HG03025 (cell line): ENCODE data around the gene CWC27.

ENCODE experiments used
- ATAC-seq: cut with Tn5 transposase; IDR thresholded peaks from one replicate; pipeline ENCODE4 v1.9.1; 2021; ENCODE audit warnings: mild to moderate bottlenecking, moderate library complexity; ENCODE audit not compliant: unreplicated experiment, low FRiP score

CWC27 gene

DNA sequence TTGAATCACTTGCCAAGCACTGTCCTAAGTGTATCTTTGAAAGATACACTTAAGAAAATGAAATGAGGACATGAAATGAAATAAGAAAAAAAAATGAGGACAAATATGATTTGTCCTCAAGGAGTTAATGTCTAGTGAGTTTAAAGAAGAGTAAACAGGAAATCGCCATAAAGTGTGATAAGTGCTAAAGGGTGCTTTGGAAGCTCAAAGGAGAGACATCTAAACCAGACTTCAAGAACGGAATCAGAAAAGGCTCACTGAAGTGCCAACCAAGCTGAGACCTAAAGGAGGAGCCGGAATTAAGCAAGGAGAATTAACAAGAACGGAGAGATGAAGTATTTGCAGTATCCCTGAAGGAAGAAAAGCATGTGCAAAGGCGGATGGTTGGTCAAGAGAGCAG, 200.8 kb downstream of the CWC27 start:
- no peak for ATAC-seq

GRCh38 chr5:64971513-64971912, 202.8 kb downstream of the CWC27 start:
- no peak for ATAC-seq

- no peak for ATAC-seq
Measured at GRCh38 chr5:64971990-64972389, 203.3 kb downstream of the CWC27 start.

GRCh38 chr5:64972591-64972990, 203.9 kb downstream of the CWC27 start:
- no peak for ATAC-seq

- no peak for ATAC-seq
Measured at GRCh38 chr5:64973215-64973614, 204.5 kb downstream of the CWC27 start.

DNA sequence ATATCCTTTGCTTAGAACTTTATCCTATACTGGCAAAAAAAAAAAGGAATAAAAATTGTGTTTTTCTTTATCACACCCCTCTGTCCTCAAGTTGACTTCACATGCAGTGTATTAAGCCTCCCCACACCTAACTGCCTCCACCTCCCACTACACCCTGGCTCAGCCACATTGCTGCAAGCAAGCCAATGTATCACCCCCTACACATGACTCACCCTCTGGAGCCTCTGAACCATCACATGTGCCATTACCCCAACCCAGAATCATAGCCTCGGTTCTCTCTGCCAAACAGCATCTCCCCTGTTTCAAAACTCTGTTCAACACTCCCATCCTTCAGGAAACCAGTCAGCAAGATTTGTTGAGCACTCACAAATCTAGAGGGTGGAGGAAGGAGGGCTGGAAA, 209.0 kb downstream of the CWC27 start:
- ATAC-seq, result no peak

GRCh38 chr5:64978546-64978945, 209.8 kb downstream of the CWC27 start:
- no peak for ATAC-seq

DNA sequence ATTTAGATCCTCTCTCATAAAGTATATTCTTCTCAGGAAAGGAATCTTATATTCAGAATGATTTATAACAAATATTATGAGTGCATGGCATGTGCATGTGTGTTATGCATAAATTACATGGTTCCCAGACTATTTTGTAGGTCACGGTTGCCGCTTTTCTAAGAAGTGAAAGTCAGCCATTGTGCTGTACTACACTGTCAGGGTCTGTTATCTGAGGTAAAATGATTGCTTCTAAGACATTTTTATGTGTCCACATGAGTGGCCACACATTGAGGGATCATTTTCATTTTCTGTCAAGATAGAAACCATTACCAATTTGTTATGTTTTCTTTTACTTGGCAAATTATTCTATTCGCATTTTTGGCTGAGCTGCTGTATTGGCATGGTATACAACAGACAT, 210.8 kb downstream of the CWC27 start:
- ATAC-seq, result no peak

GRCh38 chr5:64980176-64980575, 211.4 kb downstream of the CWC27 start:
- ATAC-seq, result no peak

DNA sequence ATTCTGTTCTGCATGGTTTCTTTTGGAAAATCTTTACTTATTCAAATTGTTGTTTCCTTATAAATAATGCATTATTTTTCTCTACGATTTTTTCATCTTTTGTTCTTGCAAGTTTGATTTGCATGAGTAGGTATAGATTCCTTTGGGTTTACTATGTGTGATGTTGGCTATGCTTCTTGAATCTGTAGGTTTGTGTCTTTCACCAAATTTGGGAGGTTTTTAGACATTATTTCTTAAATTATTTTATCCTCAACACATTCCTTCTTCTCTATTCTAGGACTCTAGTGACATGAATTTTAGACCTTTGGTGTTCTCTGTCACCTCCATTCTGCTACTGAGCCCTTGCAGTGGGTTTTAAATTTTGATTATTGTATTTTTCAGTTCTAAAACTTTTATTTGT, 219.0 kb downstream of the CWC27 start:
- no peak for ATAC-seq

DNA sequence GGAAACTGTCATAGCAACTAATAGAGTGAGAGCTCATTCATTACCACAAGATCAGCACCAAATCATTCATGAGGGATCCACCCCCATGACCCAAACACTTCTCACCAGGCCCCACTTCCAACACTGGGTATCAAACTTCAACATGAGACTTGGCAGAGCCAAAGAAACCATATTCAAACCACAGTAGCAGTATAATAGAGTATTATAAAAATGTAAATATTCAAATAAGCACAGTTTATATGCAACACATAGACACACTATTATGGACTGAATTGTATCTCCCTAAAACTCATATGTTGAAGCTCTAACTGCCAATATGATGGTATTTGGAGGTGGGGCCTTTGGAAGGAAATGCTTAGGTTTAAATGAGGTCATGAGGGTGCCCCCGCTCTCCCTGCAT, 240.5 kb downstream of the CWC27 start:
- no peak for ATAC-seq

GRCh38 chr5:65010841-65011240, 242.1 kb downstream of the CWC27 start:
- no peak for ATAC-seq

GRCh38 chr5:65012301-65012892, 243.7 kb downstream of the CWC27 start:
- ATAC-seq, result no peak

- no peak for ATAC-seq
Measured at GRCh38 chr5:65013166-65013565, 244.4 kb downstream of the CWC27 start.

- no peak for ATAC-seq
Measured at GRCh38 chr5:65014769-65015168, 246.0 kb downstream of the CWC27 start.

DNA sequence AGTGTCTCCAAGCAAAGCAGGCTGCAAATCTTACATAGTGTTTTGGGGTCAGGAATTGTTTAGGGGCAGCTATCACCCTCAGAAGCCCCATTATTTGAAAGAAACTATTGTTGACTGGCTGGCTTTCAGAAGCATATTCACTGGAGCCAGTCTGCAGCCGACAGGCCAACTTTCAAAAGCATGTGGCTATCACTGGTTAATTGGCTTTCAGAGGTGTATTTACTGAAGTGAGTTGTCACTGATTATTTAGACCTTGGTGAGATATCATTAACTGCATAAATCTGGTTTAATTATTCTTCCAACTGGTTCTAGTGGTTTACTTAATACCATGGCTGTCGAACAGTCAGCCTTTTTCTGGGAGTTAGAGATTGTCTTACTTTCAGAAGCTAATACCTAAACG, 247.0 kb downstream of the CWC27 start:
- no peak for ATAC-seq

GRCh38 chr5:65017636-65018035, 248.9 kb downstream of the CWC27 start:
- no peak for ATAC-seq

- ATAC-seq, result no peak
Measured at GRCh38 chr5:65018763-65019162, 250.0 kb downstream of the CWC27 start.

DNA sequence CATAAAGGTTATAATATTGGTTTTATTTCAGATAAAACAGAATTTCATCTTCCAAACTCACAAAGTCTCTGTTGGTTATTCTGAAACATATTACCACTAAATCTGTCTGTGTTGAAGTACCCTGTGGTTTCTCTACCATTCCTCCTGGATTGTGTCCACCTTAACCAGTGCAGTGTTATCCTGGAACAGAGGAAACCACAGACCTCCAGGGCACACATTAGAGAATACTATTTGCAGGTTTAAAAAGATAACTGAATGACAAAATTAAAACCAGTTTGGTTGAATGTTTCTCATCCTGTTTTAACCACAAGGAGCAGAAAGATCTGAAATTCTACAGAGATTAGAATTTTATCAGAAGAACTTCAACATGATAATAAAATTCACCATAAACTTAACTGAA, 251.8 kb downstream of the CWC27 start:
- no peak for ATAC-seq

DNA sequence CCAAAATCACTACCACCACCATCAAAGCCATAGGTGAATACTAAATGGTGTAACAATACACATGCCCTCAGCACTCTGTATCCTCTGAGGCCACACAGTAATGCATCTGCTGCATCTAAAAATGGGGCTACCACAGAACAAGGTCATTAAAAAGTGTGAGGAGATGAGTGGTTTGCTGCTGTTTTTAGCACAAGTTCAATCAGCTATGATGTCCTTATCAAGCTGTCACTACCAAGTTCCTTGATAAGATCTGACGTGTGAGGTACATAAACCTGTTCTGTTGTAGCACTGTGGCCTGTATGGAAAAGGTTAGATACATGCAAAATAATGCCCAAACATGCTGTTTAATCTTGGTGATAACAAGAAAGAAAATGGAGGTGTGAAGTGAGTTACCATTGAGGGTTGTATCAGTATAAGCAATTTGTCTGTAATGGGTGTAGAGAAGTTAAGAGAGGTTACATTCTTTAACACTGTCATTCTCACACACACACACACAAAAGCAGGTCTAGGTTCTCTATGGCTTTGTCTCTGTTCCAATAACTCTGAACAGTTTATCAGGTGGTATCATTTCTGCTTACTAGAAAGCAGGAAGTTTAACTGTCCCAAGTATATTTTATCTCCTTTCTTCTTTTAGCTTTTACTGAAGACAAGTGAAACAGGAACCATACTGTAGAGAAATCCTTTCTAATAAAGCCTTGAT, 252.9 kb downstream of the CWC27 start:
- no peak for ATAC-seq

DNA sequence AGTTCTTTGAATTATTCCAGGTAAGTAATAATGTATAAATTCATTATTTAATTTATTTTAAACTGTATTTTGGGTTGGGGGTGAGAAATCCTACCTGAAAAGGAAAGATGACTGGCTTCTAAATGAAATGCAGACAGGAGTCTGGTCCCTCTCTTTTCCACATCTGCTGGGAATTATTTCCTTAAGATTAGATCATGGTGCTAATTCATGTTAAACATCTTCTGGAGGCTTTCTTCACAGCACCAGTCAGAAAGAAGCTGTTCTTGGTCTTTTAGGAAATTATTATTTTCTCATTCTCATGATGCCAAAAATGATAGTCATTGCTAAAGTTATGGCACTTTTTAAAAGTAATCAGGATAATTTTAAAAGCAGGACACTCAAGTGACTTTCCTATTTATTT, 254.2 kb downstream of the CWC27 start:
- ATAC-seq, result no peak

DNA sequence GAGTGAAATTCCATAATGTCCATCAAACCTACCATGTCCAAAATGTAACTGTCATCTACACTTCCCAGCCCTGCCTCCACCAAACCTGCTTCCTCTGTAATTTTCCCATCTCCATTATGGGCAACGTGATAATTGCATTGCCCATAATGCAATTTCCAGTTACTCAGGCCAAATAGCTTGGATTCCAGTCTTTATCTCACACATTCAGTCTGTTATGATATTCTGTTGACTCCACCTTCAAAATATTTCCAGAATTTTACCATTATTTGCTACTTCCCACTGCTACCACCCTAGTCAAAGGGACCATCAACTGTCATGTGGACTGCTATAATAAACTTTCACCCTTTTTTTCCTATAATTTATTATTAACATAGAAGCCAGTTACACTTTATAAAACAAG, 256.0 kb downstream of the CWC27 start:
- no peak for ATAC-seq
